GM12878 (cell line): Measurements from ENCODE around the gene ARHGAP21. TPM values are rescaled to one million over a fixed set of nuclear protein-coding genes. Genes with fewer than 3 reads are reported as not detected.
"Not testable (repeated sequence)": the region's sequence is repeated elsewhere in the genome, so short reads cannot be mapped to it uniquely, and the experiment has no call there.

Source experiments
- ATAC-seq: fragments of 200-7000 bp; cut with Tn5 transposase; 3 replicates; pipeline ENCODE4 v1.9.1; 2020; ENCODE audit warnings: mild to moderate bottlenecking, moderate library complexity
- BruUV-seq: library from RNA; stranded (reverse); fragments of 400-500 nt; replicated peaks from 2 replicates; lab custom pipeline; 2021; lab: Mats Ljungman, UMichigan
- CTCF ChIA-PET: fragments of 300-600 bp; sonication (Branson Sonifier 250); formaldehyde crosslinking; extraction: SDS; loops from one replicate; lab custom pipeline; 2021; ENCODE audit warnings: inconsistent platforms; lab: Yijun Ruan, JAX
- POLR2A ChIA-PET: fragments of 350-600 bp; formaldehyde crosslinking; extraction: SDS; loops from one replicate; lab custom pipeline; 2021; ENCODE audit warnings: inconsistent platforms; lab: Charles Lee
- RAD21 ChIA-PET: fragments of 300-600 bp; sonication (Branson Sonifier 250); formaldehyde crosslinking; loops from one replicate; lab custom pipeline; 2023; ENCODE audit warnings: antibody characterized with exemption; ENCODE audit not compliant: unreplicated experiment; lab: Charles Lee
- SMC1A ChIA-PET: fragments of 300-600 bp; sonication (Branson Sonifier 250); formaldehyde crosslinking; loops from one replicate; lab custom pipeline; 2023; ENCODE audit not compliant: unreplicated experiment, uncharacterized antibody; lab: Charles Lee
- DNase-seq: peaks from one replicate; pipeline ENCODE4 v3.0.0-alpha.2; 2011; ENCODE audit warnings: low read depth, low spot score
- FAIRE-seq: peaks from 3 replicates; lab custom pipeline; 2011; peaks lifted over from hg19 to GRCh38; lab: Jason Lieb, UNC
- H2AFZ ChIP-seq: 2 replicates; pipeline ENCODE4 v1.6.0; 2011; ENCODE audit warnings: low read depth, low read length, control low read depth; ENCODE audit not compliant: control insufficient read depth
- H3K27ac ChIP-seq: 2 replicates; pipeline ENCODE4 v1.5.1; 2011; ENCODE audit warnings: control low read depth; ENCODE audit not compliant: control insufficient read depth, insufficient read depth
- H3K27me3 ChIP-seq, 2 experiments: replicated peaks in 1 of 2; 2 replicates each; pipeline versions ENCODE4 v1.6.0 to v1.6.1; 2011; ENCODE audit warnings: low read length in 1 of 2; ENCODE audit not compliant: control insufficient read depth in 2 of 2, insufficient read depth in 2 of 2
- H3K36me3 ChIP-seq, 2 experiments: 2 replicates each; pipeline ENCODE4 v1.5.1; 2011; ENCODE audit warnings: low read length in 1 of 2; ENCODE audit not compliant: control insufficient read depth in 2 of 2, insufficient read depth in 2 of 2
- H3K4me1 ChIP-seq: 2 replicates; pipeline ENCODE4 v1.6.1; 2011; ENCODE audit warnings: mild to moderate bottlenecking, low read length, moderate library complexity, mixed read lengths; ENCODE audit not compliant: control insufficient read depth, insufficient read depth
- H3K4me2 ChIP-seq: 2 replicates; pipeline ENCODE4 v1.6.0; 2011; ENCODE audit warnings: control low read depth; ENCODE audit not compliant: control insufficient read depth, insufficient read depth
- H3K4me3 ChIP-seq: fragments of 200-600 bp; sonication (generic); 2 replicates; pipeline ENCODE4 v1.5.1; 2016
- H3K79me2 ChIP-seq: 2 replicates; pipeline ENCODE4 v1.6.0; 2011; ENCODE audit warnings: low read length; ENCODE audit not compliant: control insufficient read depth, insufficient read depth
- H3K9ac ChIP-seq: 2 replicates; pipeline ENCODE4 v1.8.0; 2011; ENCODE audit warnings: low read length, control low read depth, mixed read lengths; ENCODE audit not compliant: control insufficient read depth, insufficient read depth
- H3K9me3 ChIP-seq: replicated peaks from 3 replicates; pipeline ENCODE4 v1.5.1; 2011; ENCODE audit warnings: mild to moderate bottlenecking, low read length; ENCODE audit not compliant: control insufficient read depth, insufficient read depth
- H4K20me1 ChIP-seq: 2 replicates; pipeline ENCODE4 v1.6.0; 2011; ENCODE audit not compliant: control insufficient read depth, insufficient read depth
- CBX3 ChIP-seq: fragments of 200-600 bp; sonication (generic); IDR thresholded peaks from 2 replicates; pipeline ENCODE4 v1.6.1; 2016; ENCODE audit warnings: low read depth, borderline replicate concordance
- CHD1 ChIP-seq: IDR thresholded peaks from 2 replicates; pipeline ENCODE4 v1.6.1; 2012; ENCODE audit warnings: low read depth, low read length, improper control_type of control experiment
- CREM ChIP-seq: IDR thresholded peaks from 2 replicates; pipeline ENCODE4 v1.6.1; 2014; ENCODE audit warnings: antibody characterized with exemption, low read depth
- IKZF1 ChIP-seq: fragments of 450-650 bp; conservative IDR thresholded peaks from 2 replicates; pipeline ENCODE4 v1.6.1; 2017; ENCODE audit warnings: antibody characterized with exemption, mild to moderate bottlenecking
- POLR2AphosphoS2 ChIP-seq: IDR thresholded peaks from 2 replicates; pipeline ENCODE4 v1.6.1; 2011; ENCODE audit warnings: low read depth, mild to moderate bottlenecking, low read length, improper control_type of control experiment, moderate library complexity
- TCF3 ChIP-seq: IDR thresholded peaks from 2 replicates; pipeline ENCODE4 v1.6.1; 2012; ENCODE audit warnings: low read depth, mild to moderate bottlenecking, low read length, borderline replicate concordance; ENCODE audit not compliant: insufficient read depth
- YY1 ChIP-seq: IDR thresholded peaks from 2 replicates; pipeline ENCODE4 v1.6.1; 2011; ENCODE audit warnings: low read depth, mild to moderate bottlenecking, low read length
- WGBS: methylation state at CpG from one replicate; pipeline ENCODE4 v1.1.6; 2016; ENCODE audit warnings: low lambda C conversion rate; ENCODE audit not compliant: insufficient replicate concordance, insufficient coverage; ENCODE audit errors: missing lambda C conversion rate; 5-methylcytosine and 5-hydroxymethylcytosine counted together
- in situ Hi-C: fragments of 300-500 bp; cut with MboI; formaldehyde crosslinking; loops from 9 replicates; pipeline ENCODE4 v1.14.3; 2018; ENCODE audit warnings: mixed read lengths
- intact Hi-C: fragments of 100-400 bp; cut with micrococcal nuclease; formaldehyde crosslinking; loops from one replicate; pipeline ENCODE4 v1.14.2; 2022; ENCODE audit not compliant: unreplicated experiment
- polyA plus RNA-seq, 11 experiments: library from polyadenylated mRNA; depleted of rRNA in 4 of 11; unstranded in 6 of 11; stranded (reverse) in 5 of 11; fragments of >200 nt; fragmentation: Nextera tagmentation in 4 of 11; fragmentation: Illumina TruSeq in 1 of 11; extraction: Ambion mirVana in 4 of 11; extraction: Trizol in 1 of 11; gene quantifications; 1 replicate in 1 of 11; 2 replicates in 10 of 11; pipeline versions ENCODE4 v1.2.1 to v1.2.3, GENCODE V29; 2011 to 2016; ENCODE audit warnings: inconsistent platforms in 2 of 11, missing spikeins in 2 of 11, low read depth in 1 of 11
- total RNA-seq, 4 experiments: library from RNA; depleted of rRNA in 3 of 4; stranded (reverse); fragments of >200 nt in 3 of 4; fragmentation: Illumina TruSeq in 1 of 4; extraction: Trizol in 1 of 4; gene quantifications; 2 replicates each; pipeline versions ENCODE4 v1.2.1 to v1.2.3, GENCODE V29; 2013 to 2021

ARHGAP21 gene
- total and polyA plus RNA-seq, 10 of the 15 experiments (the other 5 are each of a cell fraction or from before 2014, with no cell fraction given), result 11.7 to 103 (median 37.6) TPM

DNA sequence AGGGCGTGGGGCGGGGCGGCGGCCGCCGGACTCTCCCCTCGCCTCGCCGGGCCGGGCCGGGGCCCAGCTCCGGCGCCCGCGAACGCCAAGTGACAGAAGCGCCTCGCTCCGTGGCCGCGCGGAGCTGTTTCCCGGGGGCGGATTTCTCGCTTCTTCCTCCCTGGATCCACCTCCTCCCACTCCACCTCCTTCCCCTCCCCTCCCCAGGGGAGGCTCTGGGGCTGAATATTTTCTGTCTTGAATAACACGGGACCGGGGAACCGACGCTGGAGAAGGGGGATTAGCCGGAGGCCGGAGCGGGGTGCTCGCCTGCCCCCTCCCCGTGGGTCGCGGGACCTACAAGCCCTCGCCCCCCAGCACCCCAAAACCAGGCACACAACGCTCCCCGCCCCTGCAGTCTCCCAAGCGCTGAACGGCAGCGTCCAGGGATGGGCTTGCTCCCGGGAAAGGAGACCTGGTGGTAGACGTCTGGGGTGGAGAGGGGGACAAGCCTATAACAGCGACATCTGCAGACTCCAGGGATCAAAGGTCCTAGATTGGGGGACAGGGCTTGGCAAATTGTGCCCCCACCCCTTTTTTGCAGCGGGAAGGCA, at the start of gene ARHGAP21 (continued):
- TF ChIP-seq IKZF1, result peak; percentile 89
- TF ChIP-seq, all 136 proteins: peak for 14

DNA sequence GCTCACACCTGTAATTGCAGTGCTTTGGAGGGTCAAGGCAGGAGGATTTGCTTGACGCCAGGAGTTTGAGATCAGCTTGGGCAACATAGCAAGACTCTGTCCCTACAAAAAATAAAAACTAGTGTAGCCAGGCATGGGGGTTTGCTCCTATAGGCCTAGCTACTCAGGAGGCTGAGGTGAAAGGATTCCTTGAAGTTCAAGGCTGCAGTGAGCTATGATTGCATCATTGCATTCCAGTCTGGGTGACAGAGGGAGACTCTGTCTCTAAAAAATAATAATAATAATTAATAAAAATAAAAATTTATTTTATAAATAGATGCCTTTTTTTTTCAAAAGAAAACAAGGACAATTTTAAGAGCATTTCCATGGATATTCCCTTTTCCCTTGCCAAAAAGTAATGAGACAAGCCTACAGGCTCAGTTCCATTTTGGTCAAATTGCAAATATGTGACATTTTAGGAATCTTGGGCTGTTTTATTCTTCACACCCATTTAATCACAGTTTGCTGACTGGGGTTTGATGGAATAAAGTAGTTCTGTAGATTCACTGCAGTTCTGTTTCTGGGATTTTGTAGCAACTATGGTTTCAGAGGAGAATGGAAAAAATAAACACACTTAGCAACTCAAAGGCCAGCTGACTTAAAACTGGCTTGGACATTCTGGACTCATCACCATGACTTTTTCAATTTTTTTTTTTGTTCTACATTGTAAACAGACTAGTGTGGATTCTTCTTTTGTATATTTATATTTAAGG, 48.4 kb upstream of the ARHGAP21 start:
- ChIA-PET CTCF (interaction anchor here (0.6 to 1.3 kb wide), 4 partner anchors 16 to 338 kb away, joined by 3 read pairs; no protein-coding TSS in a partner anchor), SMC1A (interaction anchor here (1.3 kb wide), 1 partner anchor 11 kb away, joined by 4 read pairs; no protein-coding TSS in a partner anchor), POLR2A (interaction anchor here (0.6 kb wide), 1 partner anchor 8 kb away, joined by 4 read pairs; no protein-coding TSS in a partner anchor), RAD21 (no interaction called here)
- no peak overlapping the region for H3K4me2 ChIP-seq
- H2AFZ ChIP-seq, result no peak overlapping the region
- H3K27me3 ChIP-seq, result no peaks in the 10 kb centered on the region
- TF ChIP-seq YY1, result no peak
- TF ChIP-seq POLR2AphosphoS2, result no peak
- no peak for TF ChIP-seq CHD1
- TF ChIP-seq CBX3, result no peak
- TF ChIP-seq CREM, result no peak
- TF ChIP-seq TCF3, result no peak
- no peaks in the 10 kb centered on the region for H3K4me1 ChIP-seq
- BruUV-seq, result no TSS peak
- no peak for ATAC-seq
- no peaks in the 10 kb centered on the region for H3K79me2 ChIP-seq
- no peaks in the 10 kb centered on the region for H3K9me3 ChIP-seq
- no peak overlapping the region for H3K4me3 ChIP-seq
- no peak for DNase-seq
- H3K27ac ChIP-seq, result no peak overlapping the region
- intact Hi-C loops (no loop called here), in situ Hi-C loops (no loop called here)
- H3K36me3 ChIP-seq, result no peaks in the 10 kb centered on the region
- FAIRE-seq, result no peak
- no peak overlapping the region for H3K9ac ChIP-seq
- H4K20me1 ChIP-seq, result no peaks in the 10 kb centered on the region
- 23% methylated on average over 1 of the region's 1 CpG for WGBS

DNA sequence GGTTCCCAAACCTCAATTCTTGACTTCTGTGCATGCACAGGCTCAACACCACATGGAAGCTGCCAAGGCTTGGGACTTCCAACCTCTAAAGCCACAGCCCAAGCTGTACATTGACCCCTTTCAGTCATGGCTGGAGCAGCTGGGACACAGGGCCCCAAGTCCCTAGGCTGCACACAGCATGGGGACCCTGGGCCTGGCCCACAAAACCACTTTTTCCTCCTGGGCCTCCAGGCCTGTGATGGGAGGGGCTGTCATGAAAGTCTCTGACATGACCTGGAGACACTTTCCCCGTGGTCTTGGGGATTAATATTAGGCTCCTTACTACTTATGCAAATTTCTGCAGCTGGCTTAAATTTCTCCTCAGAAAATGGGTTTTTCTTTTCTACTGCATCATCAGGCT, 41.3 kb upstream of the ARHGAP21 start:
- POLR2A ChIA-PET, ATAC-seq, H3K27me3 ChIP-seq, SMC1A ChIA-PET, H3K36me3 ChIP-seq, H4K20me1 ChIP-seq, H3K9me3 ChIP-seq, H3K9ac ChIP-seq, in situ Hi-C loops, DNase-seq, H2AFZ ChIP-seq, H3K4me1 ChIP-seq, FAIRE-seq, H3K79me2 ChIP-seq, H3K27ac ChIP-seq, H3K4me3 ChIP-seq, CTCF ChIA-PET, intact Hi-C loops, BruUV-seq, H3K4me2 ChIP-seq, RAD21 ChIA-PET: not testable (repeated sequence)
- 0% methylated on average over 1 of the region's 1 CpG for WGBS
